ENCODE data around the gene NPL.
A peak's percentile ranks its signal among the peaks of the same experiment; 100 is the strongest.

Gene NPL, protein sequence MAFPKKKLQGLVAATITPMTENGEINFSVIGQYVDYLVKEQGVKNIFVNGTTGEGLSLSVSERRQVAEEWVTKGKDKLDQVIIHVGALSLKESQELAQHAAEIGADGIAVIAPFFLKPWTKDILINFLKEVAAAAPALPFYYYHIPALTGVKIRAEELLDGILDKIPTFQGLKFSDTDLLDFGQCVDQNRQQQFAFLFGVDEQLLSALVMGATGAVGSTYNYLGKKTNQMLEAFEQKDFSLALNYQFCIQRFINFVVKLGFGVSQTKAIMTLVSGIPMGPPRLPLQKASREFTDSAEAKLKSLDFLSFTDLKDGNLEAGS

DNA sequence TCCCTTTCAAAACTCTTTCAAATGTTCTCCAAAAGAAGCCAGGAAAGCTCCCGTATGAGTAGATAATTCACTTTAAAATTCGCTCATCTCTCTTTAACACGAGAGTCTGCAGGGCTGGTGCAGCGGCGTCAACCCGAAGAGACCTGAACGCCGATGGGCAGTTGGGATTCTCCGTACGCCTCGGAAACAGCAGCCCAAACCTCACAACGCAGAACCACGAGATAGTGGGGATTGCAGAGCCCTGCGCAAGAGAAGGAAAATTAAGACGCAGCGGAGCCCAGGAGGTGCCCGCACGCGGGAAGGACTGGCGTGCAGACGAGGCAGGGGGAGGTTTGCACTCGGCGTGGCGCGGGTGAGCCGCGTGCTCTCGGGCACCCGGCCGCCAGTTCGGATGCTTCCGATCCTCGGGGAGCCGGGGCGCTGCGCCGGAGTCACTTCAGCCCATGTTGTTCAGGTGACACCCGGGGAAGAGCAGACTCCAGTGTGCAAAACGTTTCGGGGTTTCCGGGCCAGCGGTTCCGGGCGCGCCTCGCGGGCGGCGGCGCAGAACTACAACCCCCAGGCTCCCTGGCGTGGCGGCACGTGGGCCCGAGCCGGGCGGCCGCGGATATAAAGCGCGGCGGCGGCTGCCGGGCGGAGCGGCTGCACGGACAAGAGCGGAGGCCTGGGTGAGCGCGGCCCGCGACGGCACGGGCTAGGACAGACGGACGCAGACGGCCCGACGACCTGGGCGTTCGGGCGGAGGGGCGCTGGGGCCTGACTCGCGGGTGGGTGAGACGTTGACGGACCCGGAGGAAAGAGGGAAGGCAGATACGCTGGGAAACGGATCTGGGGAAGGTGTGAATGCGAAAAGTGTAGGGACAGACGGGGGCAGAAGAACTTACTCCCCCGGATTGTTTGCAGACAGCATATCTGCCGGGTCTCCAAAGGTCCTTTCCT is at the start of gene NPL:
NPL (plus strand) TSS at position 636 of the 939 bp plus-strand sequence. CDS start 4,599 bp downstream, outside the sequence.
- peak; percentile 67 for DNase-seq

DNA sequence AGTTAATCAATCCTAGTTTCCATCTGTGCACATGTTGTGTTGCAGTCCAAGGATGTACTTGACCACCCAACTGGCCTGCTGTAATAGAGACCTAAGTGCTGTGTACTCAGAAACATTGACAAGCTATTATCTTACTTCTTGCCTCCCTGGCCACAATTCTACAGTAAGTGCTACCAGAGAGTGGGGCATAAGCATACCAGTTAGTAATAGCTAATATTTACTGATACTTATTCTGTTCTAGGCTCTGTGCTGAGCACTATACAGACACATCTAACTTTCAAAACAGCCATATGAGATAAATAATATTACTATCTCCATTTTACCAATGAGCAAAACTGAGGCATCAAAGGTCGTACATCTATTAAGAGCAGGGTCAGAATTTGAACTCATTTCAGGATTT is 49.5 kb upstream of the NPL start:
- DNase-seq, result no peak

DNA sequence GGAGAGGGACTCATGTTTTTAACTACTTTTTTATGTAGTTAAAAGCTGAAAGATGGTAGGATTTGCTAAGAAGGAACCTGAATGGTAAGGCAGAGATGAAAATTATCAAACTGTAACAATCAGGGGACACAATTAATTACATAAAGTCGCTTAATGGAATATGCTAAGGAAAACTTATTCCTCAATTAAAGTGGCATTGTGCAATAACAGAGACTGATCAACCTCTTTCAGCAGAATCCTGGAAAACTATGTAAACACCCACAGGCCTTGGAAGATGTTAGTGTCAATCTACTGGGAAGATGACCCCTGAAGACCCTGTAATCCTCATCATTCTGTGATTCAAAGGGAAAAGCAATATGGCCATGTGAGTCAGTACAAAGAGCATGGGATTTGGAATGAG is 46.8 kb upstream of the NPL start:
- DNase-seq, result no peak

DNA sequence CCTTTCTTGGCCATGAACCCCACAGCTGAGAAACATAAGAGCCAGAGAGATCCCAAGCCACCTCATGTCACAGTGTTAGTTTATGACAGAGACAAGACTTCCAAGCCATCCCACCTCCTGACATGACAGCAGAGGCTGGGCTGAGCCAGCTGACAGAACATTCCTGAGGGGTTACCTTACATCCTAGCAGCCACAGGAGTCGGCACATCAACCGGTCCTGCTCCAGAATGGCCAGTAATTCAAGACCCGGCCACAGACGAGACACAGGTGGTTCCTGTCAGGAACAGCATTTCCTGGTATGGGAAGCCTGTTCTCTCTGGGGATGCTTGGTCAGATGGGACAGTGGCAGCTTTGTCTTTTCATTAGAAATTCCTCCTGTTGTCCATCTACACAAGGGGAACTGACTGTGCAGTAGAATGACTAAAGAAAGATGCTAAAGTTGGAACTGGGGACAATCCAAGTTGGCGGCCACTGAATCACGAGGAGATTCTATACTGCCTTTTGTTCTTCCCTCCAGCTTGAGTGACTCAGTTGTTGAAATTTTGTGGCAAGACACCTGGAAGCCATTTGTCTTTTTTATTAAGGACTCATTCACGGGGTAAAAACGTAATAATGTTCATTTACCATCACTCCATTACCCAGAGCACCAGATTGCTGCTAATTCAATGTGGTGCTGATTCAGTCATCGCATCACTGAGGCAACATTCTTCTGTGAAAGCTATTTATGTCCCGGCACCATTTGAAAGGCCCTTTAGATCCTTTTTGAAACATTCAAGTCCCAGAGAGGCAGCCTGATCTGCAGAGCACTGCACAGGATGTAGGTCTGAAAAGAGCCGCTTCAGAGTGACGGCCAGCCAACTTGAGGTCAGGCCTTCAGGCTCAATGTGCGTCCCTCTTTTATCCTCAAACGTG is 37.2 kb upstream of the NPL start:
- no peak for DNase-seq

DNA sequence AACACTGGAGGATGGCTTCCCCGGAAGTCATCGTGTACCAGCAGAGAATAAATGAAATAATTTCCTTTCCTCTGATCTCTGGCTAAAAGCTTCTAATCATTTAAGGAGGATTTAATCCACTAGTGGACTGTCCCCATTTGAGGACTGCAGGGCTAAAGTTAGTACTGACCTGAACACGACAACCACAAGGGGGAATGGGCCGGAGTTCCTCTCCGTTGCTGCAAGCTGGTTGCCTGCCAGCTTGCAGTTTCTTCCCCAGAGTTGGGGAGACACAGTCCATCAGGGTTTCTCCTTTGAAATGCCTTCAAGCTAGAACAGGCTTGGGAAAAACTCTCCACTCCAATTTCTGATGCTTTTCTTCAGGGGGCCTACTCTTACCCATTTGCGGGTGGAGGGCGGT is 35.5 kb upstream of the NPL start:
- DNase-seq, result no peak

DNA sequence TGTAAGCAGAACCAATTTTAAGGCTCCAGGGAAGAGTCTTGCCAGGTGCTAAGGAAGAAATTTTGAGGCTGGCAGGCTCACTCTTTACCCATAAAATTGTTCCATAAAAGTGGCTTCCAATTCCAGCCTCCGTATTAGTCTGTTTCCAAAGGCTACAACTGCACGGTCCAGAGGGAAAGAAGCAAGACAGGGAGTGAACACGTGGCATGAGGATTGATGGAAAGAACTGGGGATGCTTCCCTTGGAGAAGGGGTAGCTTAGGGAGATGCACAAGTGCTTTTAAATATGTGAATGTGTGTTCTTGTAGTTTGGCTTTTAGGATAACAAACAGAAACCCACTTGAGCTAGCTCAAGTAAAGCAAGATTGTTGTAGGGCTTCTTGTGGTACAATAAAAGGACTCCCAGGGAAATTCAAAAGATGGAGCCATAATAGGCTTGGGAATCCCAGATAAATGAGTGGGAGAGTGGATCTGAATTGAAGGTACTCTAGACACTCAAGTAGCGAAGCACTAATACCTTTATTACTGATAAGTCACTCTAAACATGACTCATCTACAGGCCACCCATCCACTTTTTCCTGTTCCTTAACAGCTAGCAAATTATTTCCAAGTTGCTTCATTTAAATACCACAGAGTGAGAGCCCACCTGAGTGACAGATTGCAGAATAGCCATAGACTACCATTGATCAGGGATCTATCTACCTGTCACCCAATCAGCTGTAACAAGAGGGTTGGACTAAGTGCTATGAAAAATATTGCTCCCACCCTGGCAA is 34.8 kb upstream of the NPL start:
- no peak for DNase-seq

DNA sequence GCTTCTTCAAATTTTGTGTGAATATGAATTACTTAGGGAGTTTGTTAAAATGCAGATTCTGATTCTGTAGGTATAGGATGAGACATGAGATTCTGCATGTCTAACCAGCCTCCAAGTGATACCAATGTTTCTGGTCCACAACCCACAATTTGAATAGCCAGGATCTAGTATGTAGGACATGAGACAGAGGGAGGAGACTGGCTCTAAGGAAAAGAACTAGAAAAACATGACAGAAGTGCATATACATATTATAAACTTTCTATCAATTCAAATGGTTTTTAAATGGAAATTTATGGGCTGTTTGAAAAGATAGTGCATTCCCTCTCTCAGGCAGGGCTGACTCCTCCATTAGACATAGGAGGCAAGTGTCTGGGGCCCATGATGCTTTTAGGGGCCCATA is 33.9 kb upstream of the NPL start:
- no peak for DNase-seq

DNA sequence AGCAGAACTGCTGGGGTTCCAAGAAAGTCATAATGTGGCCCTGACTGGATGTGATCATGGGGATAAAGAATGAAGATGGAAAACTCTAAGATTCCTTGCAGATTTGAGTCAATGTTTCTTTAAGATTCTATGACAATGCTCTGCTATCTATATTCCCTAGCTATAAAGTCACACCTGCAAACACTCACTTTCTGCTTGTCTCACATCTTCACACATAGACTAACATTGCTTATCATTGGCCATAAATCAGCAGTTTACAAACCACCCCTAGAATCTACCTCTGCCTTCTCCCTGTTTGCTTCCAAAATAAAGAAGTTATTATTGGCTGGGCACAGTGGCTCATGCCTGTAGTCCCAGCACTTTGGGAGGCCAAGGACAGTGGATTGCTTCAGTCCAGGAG is 33.1 kb upstream of the NPL start:
- DNase-seq, result no peak

DNA sequence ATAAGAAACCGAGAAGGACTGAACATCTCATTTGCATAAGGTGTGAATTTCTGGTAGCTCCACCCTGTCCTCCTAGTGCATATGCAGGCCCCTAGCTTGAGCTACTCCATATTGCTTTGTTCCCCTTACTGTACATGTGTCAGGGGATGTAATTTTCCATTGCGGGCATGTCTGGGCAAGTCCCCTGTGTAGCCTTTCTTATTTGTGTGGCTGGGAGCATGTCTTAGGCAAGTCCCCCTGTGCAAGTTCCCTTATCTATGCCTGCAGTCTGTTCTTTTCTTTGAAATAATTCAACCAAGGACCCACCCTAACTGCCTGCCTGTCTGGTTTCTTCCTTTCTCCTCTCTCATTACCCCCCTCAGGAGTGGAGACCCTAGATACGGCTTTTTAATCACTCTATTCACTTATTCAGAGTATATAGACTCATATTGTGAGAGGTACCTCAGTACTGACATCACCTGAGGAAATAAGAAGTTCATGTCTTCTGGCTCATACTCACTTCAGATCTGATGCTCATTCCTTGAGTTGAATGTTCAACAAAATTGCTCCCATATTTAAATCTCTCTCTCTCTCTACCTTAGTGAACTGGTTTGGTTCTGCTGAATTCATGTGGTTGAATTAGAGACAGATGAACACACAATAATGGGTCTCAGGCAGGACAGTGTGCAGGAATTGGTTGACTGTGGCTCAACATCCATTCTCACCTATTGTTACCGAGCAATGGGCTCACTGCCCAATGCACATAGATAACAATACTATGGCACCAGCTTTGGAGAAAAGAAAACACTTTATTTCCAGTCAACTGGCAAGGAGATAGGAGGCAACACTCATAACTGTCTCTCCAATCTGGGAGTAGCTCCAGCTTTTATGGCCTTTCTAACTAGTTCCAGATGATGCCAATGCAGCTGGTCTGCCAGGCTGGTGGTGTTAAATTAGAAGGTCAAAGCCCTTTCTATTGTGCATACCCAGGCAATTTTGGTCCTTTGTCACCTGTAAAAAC is 27.9 kb upstream of the NPL start:
- DNase-seq, result no peak

DNA sequence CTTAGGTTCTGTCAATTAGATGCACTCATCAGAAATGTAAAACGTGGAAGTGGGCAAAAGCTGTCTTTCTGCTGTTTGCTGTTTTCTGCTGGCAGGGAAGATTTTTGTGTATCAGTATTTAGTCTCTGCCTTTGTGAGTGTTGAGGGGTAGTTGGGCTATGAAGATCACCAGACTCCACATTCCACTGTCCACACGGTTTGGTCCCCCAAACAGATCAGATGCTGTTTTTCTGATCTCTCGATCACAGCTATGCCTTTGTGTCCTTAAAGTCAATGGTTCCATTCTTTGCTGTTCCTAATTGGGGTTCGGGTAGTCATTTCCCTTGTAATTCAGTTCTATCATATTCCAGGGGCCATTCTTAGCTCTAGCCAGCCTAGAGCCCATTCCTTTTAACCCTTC is 27.0 kb upstream of the NPL start:
- no peak for DNase-seq

DNA sequence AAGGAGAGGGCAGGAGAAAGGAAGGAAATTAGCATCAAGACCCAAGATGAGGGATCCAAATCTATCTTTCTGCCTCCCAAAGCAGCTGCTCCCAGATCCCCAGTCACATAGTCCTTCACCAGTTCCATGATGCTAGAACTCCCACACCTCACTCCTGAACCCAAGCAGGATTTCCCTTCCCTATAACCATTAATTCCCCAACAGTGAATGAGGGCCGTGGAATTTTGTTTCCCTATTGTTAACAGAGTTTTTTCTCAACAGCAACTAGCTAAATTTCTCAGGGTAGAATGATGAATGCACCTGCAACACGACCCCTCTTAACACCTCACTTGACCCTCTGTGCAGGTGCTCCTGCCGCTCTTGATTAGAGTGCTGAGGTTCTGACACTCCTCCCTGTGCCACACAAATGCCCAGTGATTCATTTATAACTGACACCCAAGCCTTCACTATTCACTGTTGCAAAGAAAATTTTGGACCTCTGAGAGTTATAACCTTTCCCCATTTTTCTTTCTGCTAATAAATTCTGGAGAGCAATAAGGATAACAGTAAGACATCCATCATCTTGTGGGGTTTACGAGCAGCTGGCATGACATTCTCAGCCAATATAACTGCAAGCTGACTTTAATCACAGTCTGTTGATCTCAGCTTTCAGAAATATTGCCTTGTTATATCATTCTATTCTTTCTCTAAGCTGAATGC is 25.4 kb upstream of the NPL start:
- DNase-seq, result no peak

DNA sequence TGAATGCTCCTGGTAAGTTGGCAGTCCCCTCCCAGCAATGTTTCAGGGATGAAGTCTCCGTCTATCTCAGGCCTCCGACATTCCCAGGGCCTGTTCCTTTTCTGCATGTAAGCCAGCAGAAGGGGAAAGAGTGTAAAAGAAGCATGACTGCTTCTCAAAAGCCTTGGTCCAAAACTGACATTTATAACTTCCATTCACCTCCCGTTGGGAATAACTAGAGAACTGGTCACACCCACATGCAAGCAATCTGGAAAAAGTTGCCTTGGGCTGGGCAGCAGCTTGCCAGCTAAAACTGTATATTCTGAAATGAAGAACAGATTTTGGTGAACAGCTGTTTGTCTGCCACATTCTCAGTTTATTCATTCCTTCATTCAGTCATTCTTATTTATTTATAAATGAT is 24.2 kb upstream of the NPL start:
- DNase-seq, result no peak

DNA sequence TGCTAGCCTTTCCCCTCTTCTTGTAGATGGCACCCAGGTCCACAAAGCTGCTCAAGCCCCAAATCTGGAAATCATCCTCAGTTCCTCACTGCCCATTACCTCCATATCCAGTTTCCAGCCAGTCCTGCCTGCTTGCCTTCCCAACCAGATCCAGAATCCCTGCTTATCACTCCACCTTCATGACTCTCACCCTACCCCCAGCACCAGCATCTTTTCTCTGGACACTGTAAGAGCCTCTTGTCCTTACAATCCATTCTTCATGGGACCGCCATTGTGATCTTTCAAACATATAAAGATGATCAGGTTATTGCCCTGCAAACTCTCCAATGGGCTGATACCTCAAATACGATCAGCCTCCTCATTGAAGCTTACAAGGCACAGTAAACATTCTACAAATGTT is 23.5 kb upstream of the NPL start:
- DNase-seq, result no peak

DNA sequence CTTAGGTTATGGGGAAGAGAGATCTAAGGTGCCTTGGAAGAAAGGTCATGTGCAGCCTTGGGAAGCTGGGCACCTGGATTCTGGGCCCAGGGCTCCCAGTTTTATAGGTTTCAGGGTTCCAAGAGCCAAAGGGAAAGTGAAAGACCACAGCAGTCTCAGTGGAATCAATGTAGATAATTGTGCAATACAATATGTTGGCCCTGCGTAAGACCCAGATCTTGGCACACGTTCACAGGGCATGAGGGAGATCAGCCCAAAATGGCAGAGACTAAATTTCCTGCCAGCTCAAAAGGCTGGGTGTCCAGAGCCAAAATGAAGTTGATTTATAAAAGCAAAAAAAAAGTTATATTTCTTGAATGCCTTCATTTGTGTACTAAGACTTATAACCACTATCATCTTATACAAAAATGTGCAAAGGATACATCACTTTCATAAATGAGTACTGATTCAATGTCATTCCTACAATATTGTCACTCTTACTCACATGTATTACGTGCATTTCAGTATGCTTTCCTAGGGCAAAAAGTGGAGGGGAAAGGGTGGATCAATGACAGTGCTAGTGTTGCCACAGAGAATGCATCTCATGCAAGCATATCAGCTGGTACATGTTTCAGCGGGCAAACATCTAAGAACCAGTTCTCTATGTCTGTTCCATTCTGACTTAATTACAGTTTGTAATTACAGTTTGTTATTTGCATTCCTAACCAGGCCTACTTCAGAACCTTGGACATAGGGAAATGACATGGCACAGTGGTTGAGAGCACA is 22.5 kb upstream of the NPL start:
- DNase-seq, result no peak

DNA sequence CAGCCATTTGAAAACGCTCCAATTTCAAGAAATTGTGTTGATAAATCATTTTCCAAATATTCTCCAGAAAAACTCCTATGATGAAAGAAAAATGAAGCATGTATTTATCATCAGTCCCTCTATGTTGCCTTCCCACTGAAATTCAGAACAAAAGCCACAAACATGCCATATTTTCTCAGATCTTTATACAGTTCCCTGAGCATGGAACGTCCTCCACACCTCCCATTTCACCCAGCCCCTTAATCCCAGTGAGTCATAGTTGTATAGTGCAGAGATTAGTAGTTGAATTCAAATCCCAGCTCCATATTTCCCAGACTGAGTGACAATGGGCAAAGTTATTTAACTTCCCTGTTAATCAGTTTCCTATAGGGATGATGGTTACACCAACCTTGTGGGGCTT is 20.6 kb upstream of the NPL start:
- DNase-seq, result no peak

DNA sequence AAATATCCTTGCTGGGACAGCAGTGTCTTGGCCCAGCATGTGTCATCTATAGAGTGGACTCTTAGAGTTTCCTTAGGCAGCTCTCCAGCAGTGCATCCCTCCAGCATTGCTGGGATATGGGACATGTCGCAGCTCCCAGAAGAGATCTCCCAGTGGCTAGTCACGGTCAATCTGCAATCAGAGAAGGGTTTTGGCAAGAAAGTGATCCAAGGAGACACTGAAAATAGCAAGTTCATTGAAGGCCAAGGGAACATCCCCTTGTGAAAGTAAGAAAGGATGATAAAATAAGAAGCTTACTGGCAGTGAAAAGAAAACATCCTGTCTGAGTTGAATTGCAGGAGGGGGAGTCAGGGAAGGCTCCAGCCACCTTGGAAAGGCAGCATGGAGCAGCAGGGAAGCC is 19.3 kb upstream of the NPL start:
- DNase-seq, result no peak

DNA sequence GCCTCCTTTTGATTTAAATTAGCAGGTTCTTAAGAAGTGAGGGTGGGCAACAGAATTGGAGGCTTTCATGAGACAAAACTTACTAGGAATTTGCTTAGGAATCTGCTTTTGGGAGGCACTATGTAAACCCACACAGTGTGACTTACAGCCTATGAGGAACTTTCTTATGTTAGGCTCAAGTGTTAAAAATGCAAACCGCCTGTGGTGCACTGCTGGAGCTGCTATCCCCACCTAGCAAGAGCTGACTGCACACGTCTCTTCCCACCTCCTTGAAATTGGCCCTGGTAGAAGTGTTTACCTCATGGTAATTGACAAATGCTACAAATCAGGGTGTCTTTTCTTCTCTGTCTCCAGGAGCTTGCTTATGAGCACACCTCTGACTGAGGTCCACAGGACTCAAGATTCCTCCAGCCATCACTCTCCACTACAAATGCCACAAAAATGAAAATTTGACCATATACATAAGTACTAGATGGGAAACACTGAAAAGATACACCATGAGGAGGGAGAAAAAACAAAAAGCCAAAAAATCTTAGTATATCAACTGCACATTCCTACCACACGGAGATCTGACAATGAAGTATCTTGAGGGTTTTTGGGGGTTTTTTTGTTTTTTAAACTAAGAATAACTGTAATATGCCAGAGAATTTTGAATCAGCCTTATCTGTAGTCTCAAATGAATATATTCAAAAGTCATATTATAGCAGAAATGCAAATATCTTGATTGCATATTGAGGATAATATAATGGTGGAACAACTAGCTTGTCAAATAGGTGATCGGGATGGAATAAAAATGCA is 18.2 kb upstream of the NPL start:
- no peak for DNase-seq

DNA sequence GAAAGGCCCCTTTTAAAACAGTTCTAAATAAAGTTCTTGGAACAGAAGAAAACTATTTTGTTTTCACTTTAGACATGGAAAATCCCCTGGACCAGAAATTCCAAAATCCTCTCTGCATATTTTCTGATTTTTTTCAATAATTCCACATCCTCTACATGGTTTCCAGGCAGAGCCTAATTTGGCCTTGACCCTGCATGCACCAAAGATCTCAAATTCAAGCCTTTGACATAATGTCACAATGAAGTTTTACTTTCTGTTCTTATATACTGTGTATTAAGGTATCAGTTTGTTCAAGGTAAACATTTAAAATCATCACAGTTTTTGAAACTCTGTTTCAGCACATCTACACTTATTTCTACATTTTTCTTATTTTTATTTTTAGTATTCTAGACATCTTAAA is 12.2 kb upstream of the NPL start:
- no peak for DNase-seq

DNA sequence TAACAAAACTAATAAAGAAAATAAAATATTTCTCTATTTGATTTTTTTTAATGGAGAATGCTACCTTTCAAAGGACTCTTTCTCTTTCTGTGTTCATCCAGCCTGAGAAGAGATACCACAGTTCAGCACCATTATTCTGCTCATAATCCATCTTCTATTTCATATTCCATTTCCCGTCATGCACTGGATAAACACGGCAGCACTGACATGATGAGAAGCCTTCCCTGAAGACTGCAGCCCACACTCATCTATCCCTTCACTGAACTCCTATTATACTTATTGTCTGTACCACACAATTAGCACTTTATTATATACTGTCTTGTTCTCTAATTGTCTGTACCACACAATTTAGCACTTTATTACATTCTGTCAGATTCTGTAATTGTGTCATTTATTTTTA is 10.7 kb upstream of the NPL start:
- DNase-seq, result no peak
